Measurements from ENCODE around the gene FAM209A.
"Not testable (repeated sequence)": the region's sequence is repeated elsewhere in the genome, so short reads cannot be mapped to it uniquely, and the experiment has no call there.

FAM209A gene

GRCh38 chr20:56540415-56540814, 15.9 kb downstream of the FAM209A start:
- DNase-seq (ENCODE audit: low read depth, low spot score): no peak

GRCh38 chr20:56542489-56543030, 18.0 kb downstream of the FAM209A start:
- DNase-seq (ENCODE audit: low read depth, low spot score): no peak

- no peak for DNase-seq (ENCODE audit: low read depth, low spot score)
Measured at GRCh38 chr20:56551571-56551970, 27.0 kb downstream of the FAM209A start.

- no peak for DNase-seq (ENCODE audit: low read depth, low spot score)
Measured at GRCh38 chr20:56552911-56553629, 28.5 kb downstream of the FAM209A start.

- no peak for DNase-seq (ENCODE audit: low read depth, low spot score)
Measured at GRCh38 chr20:56554869-56555268, 30.3 kb downstream of the FAM209A start.

- DNase-seq (ENCODE audit: low read depth, low spot score): no peak
Measured at GRCh38 chr20:56558968-56559367, 34.4 kb downstream of the FAM209A start.

- not testable (repeated sequence) for DNase-seq (ENCODE audit: low read depth, low spot score)
Measured at GRCh38 chr20:56564526-56564925, 40.0 kb downstream of the FAM209A start.

- DNase-seq (ENCODE audit: low read depth, low spot score): no peak
Measured at GRCh38 chr20:56565511-56565910, 41.0 kb downstream of the FAM209A start.

- DNase-seq (ENCODE audit: low read depth, low spot score): no peak
Measured at GRCh38 chr20:56566621-56567020, 42.1 kb downstream of the FAM209A start.

GRCh38 chr20:56570832-56571231, 46.3 kb downstream of the FAM209A start:
- no peak for DNase-seq (ENCODE audit: low read depth, low spot score)

GRCh38 chr20:56572172-56572571, 47.6 kb downstream of the FAM209A start:
- DNase-seq (ENCODE audit: low read depth, low spot score): no peak

GRCh38 chr20:56573986-56574385, 49.4 kb downstream of the FAM209A start:
- DNase-seq (ENCODE audit: low read depth, low spot score): no peak

GRCh38 chr20:56574531-56575142, 50.1 kb downstream of the FAM209A start:
- DNase-seq (ENCODE audit: low read depth, low spot score): no peak

GRCh38 chr20:56575157-56575556, 50.6 kb downstream of the FAM209A start:
- DNase-seq (ENCODE audit: low read depth, low spot score): no peak

Data from activated naive CD8-positive, alpha-beta T cell treated with anti-CD3 and anti-CD28 coated beads, Interleukin-2, amount 50 U/mL, for 16 hours (primary cell).